ENCODE results near the gene PCBP1. TPM values are rescaled to one million over a fixed set of nuclear protein-coding genes. Genes with fewer than 3 reads are reported as not detected.
"Not testable (repeated sequence)": the region's sequence is repeated elsewhere in the genome, so short reads cannot be mapped to it uniquely, and the experiment has no call there.

The PCBP1 gene
- total RNA-seq, 1 donor from 2014 or later: 17.1 TPM

- no peak overlapping the region for H3K4me3 ChIP-seq (ENCODE audit: low read depth, low read length)
- H3K27me3 ChIP-seq (ENCODE audit: control insufficient read depth, insufficient read depth, low read length): no peaks in the 10 kb centered on the region
- FAIRE-seq (no peak), DNase-seq (ENCODE audit: low read depth) (peak; percentile 37)
- H3K36me3 ChIP-seq (ENCODE audit: control insufficient read depth, insufficient read depth, low read length): no peaks in the 10 kb centered on the region
- no peak for TF ChIP-seq CTCF (IDR thresholded peaks at IDR 0.05; ENCODE audit: insufficient read depth, low read length, severe bottlenecking)
These were observed 17.2 kb downstream of the PCBP1 start for GRCh38 chr2:70104231-70105111.

GRCh38 chr2:70106138-70106537, 18.9 kb downstream of the PCBP1 start:
- not testable (repeated sequence) for H3K27me3 ChIP-seq (ENCODE audit: control insufficient read depth, insufficient read depth, low read length); H3K4me3 ChIP-seq (ENCODE audit: low read depth, low read length); H3K36me3 ChIP-seq (ENCODE audit: control insufficient read depth, insufficient read depth, low read length); DNase-seq (ENCODE audit: low read depth); FAIRE-seq

- FAIRE-seq; H3K4me3 ChIP-seq (ENCODE audit: low read depth, low read length); H3K27me3 ChIP-seq (ENCODE audit: control insufficient read depth, insufficient read depth, low read length); H3K36me3 ChIP-seq (ENCODE audit: control insufficient read depth, insufficient read depth, low read length); DNase-seq (ENCODE audit: low read depth): not testable (repeated sequence)
These were observed 23.1 kb downstream of the PCBP1 start for GRCh38 chr2:70110397-70110796.

- H3K27me3 ChIP-seq (ENCODE audit: control insufficient read depth, insufficient read depth, low read length): no peaks in the 10 kb centered on the region
- FAIRE-seq (no peak), DNase-seq (ENCODE audit: low read depth) (no peak)
- no peak overlapping the region for H3K4me3 ChIP-seq (ENCODE audit: low read depth, low read length)
- no peak for TF ChIP-seq CTCF (IDR thresholded peaks at IDR 0.05; ENCODE audit: insufficient read depth, low read length, severe bottlenecking)
- H3K36me3 ChIP-seq (ENCODE audit: control insufficient read depth, insufficient read depth, low read length): no peaks in the 10 kb centered on the region
These were observed 24.7 kb downstream of the PCBP1 start for GRCh38 chr2:70111752-70112591.

GRCh38 chr2:70113359-70114070, 26.2 kb downstream of the PCBP1 start:
- no peaks in the 10 kb centered on the region for H3K36me3 ChIP-seq (ENCODE audit: control insufficient read depth, insufficient read depth, low read length)
- DNase-seq (ENCODE audit: low read depth) (no peak), FAIRE-seq (no peak)
- H3K4me3 ChIP-seq (ENCODE audit: low read depth, low read length): no peak overlapping the region
- TF ChIP-seq CTCF (IDR thresholded peaks at IDR 0.05; ENCODE audit: insufficient read depth, low read length, severe bottlenecking): no peak
- no peaks in the 10 kb centered on the region for H3K27me3 ChIP-seq (ENCODE audit: control insufficient read depth, insufficient read depth, low read length)

GRCh38 chr2:70115646-70116442, 28.6 kb downstream of the PCBP1 start:
- DNase-seq (ENCODE audit: low read depth): no peak
- no peak overlapping the region for H3K4me3 ChIP-seq (ENCODE audit: low read depth, low read length)
- H3K36me3 ChIP-seq (ENCODE audit: control insufficient read depth, insufficient read depth, low read length): no peaks in the 10 kb centered on the region
- no peaks in the 10 kb centered on the region for H3K27me3 ChIP-seq (ENCODE audit: control insufficient read depth, insufficient read depth, low read length)
- no peak for TF ChIP-seq CTCF (IDR thresholded peaks at IDR 0.05; ENCODE audit: insufficient read depth, low read length, severe bottlenecking)
- no peak for FAIRE-seq

Measured in bronchial epithelial cell (primary cell).